GM12891 (cell line): ENCODE data around the gene LMBRD1.

Experiments used
- POLR2A ChIP-seq: IDR thresholded peaks from 2 replicates; pipeline ENCODE4 v1.6.1; 2011; ENCODE audit warnings: low read depth, low read length, control low read depth
- POLR2AphosphoS5 ChIP-seq: IDR thresholded peaks from 2 replicates; pipeline ENCODE4 v1.6.1; 2011; ENCODE audit warnings: low read depth, low read length, control low read depth

DNA sequence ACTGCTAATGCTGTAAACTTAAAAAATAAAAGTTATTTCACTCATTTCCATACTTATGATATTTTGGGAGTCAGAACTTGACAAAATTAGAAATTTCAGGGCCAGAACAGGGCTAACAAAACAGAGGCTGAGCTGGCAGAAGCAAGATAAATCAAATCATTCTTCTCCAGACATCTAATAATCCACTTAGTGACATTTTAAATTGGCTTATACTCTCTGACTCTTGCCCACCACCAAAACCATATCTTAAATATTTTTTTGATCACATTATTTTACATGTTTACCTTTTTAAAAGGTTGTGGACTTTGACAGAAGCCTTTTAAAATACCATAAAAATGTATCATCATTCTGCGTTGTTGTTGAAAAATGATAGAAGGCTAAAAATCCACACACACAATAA is 116.5 kb downstream of the LMBRD1 start:
- TF ChIP-seq POLR2A (no peak), POLR2AphosphoS5 (no peak)
